Measurements from ENCODE around the gene STAG2. TPM values are rescaled to one million over a fixed set of nuclear protein-coding genes. Genes with fewer than 3 reads are reported as not detected.
A peak's percentile ranks its signal among the peaks of the same experiment; 100 is the strongest.

Gene STAG2
- total and polyA plus RNA-seq, 2 experiments from 2014 or later: 68.8 to 92.8 TPM

DNA sequence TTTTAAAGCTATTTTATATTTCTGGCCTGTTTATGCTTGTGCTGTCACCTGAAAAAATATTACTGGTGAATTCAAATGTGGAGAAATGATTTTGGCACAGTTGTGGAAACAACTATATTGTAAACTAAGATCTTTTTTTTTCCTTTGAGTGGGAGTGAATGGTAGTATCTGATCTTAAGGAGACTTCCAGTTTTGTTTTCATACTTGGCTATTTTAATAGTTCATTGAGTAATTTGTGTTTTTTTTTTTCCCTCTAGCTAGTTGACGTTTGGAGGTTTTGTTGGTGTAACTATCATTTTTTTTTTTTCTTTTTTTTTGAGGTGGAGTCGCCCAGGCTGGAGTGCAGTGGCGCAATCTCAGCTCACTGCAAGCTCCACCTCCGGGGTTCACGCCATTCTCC is 10.5 kb downstream of the STAG2 start:
- Histone ChIP-seq H3K4me3 (no peak overlapping the region), H3F3A (replicated peaks; ENCODE audit: low read depth) (no peaks in the 10 kb centered on the region), H3K79me2 (replicated peaks; ENCODE audit: insufficient read depth) (peaks cover 100% of the 10 kb centered on the region), H3K4me1 (ENCODE audit: insufficient read depth) (0 out of 2 replicates have a peak, but pooled peaks cover 4% of the 10 kb centered on the region), H3K27me3 (ENCODE audit: insufficient read depth) (no peaks in the 10 kb centered on the region), H2AFZ (no peak overlapping the region), H4K20me1 (replicated peaks; ENCODE audit: insufficient read depth) (peaks cover 26% of the 10 kb centered on the region; the same call in 1 of the 2 replicates), H3K4me2 (no peak overlapping the region), H3K9me2 (ENCODE audit: insufficient read depth) (no peaks in the 10 kb centered on the region), H3K27ac (ENCODE audit: low read depth) (no peak overlapping the region), H3K36me3 (ENCODE audit: insufficient read depth) (no peaks in the 10 kb centered on the region)
- no peak for DNase-seq (ENCODE audit: low spot score)
- Mint-ChIP-seq H3K4me1 (peaks cover 12% of the 10 kb centered on the region; the same call in 2 of the 3 replicates), H3K27me3 (ENCODE audit: insufficient read depth, low read depth, poor library complexity) (no peaks in the 10 kb centered on the region), H3K4me3 (no peak overlapping the region), H3K27ac (peak overlapping the region; percentile 14; the same call in 1 of the 2 replicates), H3K36me3 (ENCODE audit: low read depth) (peaks cover 3% of the 10 kb centered on the region; the same call in 1 of the 3 replicates), H3K9me3 (no peaks in the 10 kb centered on the region)
- TF ChIP-seq, protein P1, sequence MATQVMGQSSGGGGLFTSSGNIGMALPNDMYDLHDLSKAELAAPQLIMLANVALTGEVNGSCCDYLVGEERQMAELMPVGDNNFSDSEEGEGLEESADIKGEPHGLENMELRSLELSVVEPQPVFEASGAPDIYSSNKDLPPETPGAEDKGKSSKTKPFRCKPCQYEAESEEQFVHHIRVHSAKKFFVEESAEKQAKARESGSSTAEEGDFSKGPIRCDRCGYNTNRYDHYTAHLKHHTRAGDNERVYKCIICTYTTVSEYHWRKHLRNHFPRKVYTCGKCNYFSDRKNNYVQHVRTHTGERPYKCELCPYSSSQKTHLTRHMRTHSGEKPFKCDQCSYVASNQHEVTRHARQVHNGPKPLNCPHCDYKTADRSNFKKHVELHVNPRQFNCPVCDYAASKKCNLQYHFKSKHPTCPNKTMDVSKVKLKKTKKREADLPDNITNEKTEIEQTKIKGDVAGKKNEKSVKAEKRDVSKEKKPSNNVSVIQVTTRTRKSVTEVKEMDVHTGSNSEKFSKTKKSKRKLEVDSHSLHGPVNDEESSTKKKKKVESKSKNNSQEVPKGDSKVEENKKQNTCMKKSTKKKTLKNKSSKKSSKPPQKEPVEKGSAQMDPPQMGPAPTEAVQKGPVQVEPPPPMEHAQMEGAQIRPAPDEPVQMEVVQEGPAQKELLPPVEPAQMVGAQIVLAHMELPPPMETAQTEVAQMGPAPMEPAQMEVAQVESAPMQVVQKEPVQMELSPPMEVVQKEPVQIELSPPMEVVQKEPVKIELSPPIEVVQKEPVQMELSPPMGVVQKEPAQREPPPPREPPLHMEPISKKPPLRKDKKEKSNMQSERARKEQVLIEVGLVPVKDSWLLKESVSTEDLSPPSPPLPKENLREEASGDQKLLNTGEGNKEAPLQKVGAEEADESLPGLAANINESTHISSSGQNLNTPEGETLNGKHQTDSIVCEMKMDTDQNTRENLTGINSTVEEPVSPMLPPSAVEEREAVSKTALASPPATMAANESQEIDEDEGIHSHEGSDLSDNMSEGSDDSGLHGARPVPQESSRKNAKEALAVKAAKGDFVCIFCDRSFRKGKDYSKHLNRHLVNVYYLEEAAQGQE (IDR thresholded peaks at IDR 0.05; ENCODE audit: unreplicated experiment): no peak
- TF ChIP-seq, protein P2, sequence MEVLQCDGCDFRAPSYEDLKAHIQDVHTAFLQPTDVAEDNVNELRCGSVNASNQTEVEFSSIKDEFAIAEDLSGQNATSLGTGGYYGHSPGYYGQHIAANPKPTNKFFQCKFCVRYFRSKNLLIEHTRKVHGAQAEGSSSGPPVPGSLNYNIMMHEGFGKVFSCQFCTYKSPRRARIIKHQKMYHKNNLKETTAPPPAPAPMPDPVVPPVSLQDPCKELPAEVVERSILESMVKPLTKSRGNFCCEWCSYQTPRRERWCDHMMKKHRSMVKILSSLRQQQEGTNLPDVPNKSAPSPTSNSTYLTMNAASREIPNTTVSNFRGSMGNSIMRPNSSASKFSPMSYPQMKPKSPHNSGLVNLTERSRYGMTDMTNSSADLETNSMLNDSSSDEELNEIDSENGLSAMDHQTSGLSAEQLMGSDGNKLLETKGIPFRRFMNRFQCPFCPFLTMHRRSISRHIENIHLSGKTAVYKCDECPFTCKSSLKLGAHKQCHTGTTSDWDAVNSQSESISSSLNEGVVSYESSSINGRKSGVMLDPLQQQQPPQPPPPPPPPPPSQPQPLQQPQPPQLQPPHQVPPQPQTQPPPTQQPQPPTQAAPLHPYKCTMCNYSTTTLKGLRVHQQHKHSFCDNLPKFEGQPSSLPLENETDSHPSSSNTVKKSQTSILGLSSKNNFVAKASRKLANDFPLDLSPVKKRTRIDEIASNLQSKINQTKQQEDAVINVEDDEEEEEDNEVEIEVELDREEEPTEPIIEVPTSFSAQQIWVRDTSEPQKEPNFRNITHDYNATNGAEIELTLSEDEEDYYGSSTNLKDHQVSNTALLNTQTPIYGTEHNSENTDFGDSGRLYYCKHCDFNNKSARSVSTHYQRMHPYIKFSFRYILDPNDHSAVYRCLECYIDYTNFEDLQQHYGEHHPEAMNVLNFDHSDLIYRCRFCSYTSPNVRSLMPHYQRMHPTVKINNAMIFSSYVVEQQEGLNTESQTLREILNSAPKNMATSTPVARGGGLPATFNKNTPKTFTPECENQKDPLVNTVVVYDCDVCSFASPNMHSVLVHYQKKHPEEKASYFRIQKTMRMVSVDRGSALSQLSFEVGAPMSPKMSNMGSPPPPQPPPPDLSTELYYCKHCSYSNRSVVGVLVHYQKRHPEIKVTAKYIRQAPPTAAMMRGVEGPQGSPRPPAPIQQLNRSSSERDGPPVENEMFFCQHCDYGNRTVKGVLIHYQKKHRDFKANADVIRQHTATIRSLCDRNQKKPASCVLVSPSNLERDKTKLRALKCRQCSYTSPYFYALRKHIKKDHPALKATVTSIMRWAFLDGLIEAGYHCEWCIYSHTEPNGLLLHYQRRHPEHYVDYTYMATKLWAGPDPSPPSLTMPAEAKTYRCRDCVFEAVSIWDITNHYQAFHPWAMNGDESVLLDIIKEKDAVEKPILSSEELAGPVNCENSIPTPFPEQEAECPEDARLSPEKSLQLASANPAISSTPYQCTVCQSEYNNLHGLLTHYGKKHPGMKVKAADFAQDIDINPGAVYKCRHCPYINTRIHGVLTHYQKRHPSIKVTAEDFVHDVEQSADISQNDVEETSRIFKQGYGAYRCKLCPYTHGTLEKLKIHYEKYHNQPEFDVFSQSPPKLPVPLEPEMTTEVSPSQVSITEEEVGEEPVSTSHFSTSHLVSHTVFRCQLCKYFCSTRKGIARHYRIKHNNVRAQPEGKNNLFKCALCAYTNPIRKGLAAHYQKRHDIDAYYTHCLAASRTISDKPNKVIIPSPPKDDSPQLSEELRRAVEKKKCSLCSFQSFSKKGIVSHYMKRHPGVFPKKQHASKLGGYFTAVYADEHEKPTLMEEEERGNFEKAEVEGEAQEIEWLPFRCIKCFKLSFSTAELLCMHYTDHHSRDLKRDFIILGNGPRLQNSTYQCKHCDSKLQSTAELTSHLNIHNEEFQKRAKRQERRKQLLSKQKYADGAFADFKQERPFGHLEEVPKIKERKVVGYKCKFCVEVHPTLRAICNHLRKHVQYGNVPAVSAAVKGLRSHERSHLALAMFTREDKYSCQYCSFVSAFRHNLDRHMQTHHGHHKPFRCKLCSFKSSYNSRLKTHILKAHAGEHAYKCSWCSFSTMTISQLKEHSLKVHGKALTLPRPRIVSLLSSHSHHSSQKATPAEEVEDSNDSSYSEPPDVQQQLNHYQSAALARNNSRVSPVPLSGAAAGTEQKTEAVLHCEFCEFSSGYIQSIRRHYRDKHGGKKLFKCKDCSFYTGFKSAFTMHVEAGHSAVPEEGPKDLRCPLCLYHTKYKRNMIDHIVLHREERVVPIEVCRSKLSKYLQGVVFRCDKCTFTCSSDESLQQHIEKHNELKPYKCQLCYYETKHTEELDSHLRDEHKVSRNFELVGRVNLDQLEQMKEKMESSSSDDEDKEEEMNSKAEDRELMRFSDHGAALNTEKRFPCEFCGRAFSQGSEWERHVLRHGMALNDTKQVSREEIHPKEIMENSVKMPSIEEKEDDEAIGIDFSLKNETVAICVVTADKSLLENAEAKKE (CRISPR knock-in tag; IDR thresholded peaks at IDR 0.05): no peak
- no peak for TF ChIP-seq EZH2 (IDR thresholded peaks at IDR 0.05; ENCODE audit: low read depth, unreplicated experiment)
- no peak for TF ChIP-seq STAT1 (IDR thresholded peaks at IDR 0.05; ENCODE audit: unreplicated experiment)
- ATAC-seq: no peak
